Esophagus muscularis mucosa (tissue), 4 donors: Measurements from ENCODE around the gene RGSL1.

Experiments used
- CTCF ChIP-seq, 3 experiments: fragments of 200-600 bp in 2 of 3; fragments of 450-650 bp in 1 of 3; sonication (generic) in 2 of 3; IDR thresholded peaks; one replicate each; pipeline ENCODE4 v1.5.1; 2017 to 2019; ENCODE audit warnings: antibody characterized with exemption in 3 of 3, mild to moderate bottlenecking in 2 of 3, moderate library complexity in 1 of 3
- EP300 ChIP-seq: sonication (generic); formaldehyde crosslinking; IDR thresholded peaks from one replicate; pipeline ENCODE4 v1.6.1; 2017; ENCODE audit warnings: antibody characterized with exemption
- POLR2A ChIP-seq: fragments of 450-650 bp; IDR thresholded peaks from one replicate; pipeline ENCODE4 v1.6.1; 2017; ENCODE audit warnings: antibody characterized with exemption, moderate library complexity, mild to moderate bottlenecking, low read depth
- POLR2AphosphoS5 ChIP-seq, 2 donors: sonication (generic); formaldehyde crosslinking; IDR thresholded peaks; one replicate each; pipeline ENCODE4 v1.6.1; 2017; ENCODE audit warnings: antibody characterized with exemption in 2 of 2

DNA sequence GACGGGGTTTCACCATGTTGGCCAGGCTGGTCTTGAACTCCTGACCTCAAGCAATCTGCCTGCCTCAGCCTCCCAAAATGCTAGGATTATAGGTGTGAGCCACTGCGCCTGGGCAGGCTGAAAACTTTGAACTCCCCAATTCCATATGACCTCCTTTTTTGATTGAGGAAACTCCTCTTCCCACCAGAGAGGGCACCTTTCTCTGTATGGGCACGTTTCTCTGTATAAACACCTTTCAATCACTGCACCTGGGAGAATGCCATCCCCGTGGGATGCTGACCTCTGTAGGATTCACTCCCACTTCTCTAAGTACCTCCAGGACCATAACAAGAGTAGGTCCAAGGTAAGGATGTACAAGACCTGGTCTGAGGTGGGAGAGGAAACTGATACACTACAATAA lies 39.8 kb upstream of the RGSL1 start:
- no peak for TF ChIP-seq POLR2AphosphoS5 (IDR thresholded peaks at IDR 0.05)
- TF ChIP-seq CTCF (IDR thresholded peaks at IDR 0.05) = no peak
- TF ChIP-seq POLR2A = no peak
- no peak for TF ChIP-seq EP300
